SK-N-SH (cell line): Measurements from ENCODE around the gene ARFGEF2. TPM values are rescaled to one million over a fixed set of nuclear protein-coding genes. Genes with fewer than 3 reads are reported as not detected.
A peak's percentile ranks its signal among the peaks of the same experiment; 100 is the strongest.

Source experiments
- CTCF ChIA-PET: fragments of 300-600, 350-600 bp; formaldehyde crosslinking; extraction: SDS; loops from one replicate; lab custom pipeline; 2021; lab: Yijun Ruan, JAX
- POLR2A ChIA-PET: fragments of 350-600 bp; sonication (Branson Sonifier 250); formaldehyde crosslinking; extraction: SDS; loops from one replicate; lab custom pipeline; 2020; ENCODE audit warnings: antibody characterized with exemption, inconsistent platforms; lab: Yijun Ruan, JAX
- DNase-seq: peaks from one replicate; pipeline ENCODE4 v3.0.0; 2012
- H2AFZ ChIP-seq: fragments of 200-600 bp; sonication (generic); 2 replicates; pipeline ENCODE4 v1.8.1; 2016; ENCODE audit warnings: antibody characterized with exemption, mild to moderate bottlenecking, low read depth
- H3F3A ChIP-seq: fragments of 200-600 bp; sonication (generic); replicated peaks from 2 replicates; pipeline ENCODE3; 2016; ENCODE audit warnings: antibody characterized with exemption, mild to moderate bottlenecking; ENCODE audit not compliant: insufficient read depth
- H3K27ac ChIP-seq, 2 experiments: fragments of 200-500 bp in 1 of 2; fragments of 200-600 bp in 1 of 2; sonication (Bioruptor generic) in 1 of 2; sonication (generic), shearing (Covaris generic) in 1 of 2; 2 replicates each; pipeline versions ENCODE4 v1.5.1 to v1.6.1; 2014 to 2016; ENCODE audit warnings: low read depth in 2 of 2, inconsistent platforms in 1 of 2, low read length in 1 of 2, mild to moderate bottlenecking in 1 of 2, mixed read lengths in 1 of 2
- H3K27me3 ChIP-seq: fragments of 200-600 bp; sonication (generic), shearing (Covaris generic); 2 replicates; pipeline ENCODE4 v1.6.1; 2016; ENCODE audit warnings: mixed run types; ENCODE audit not compliant: insufficient read depth
- H3K36me3 ChIP-seq, 2 experiments: fragments of 200-500 bp in 1 of 2; fragments of 200-600 bp in 1 of 2; sonication (Bioruptor generic) in 1 of 2; sonication (generic) in 1 of 2; replicated peaks in 1 of 2; 2 replicates each; pipeline versions ENCODE3 to v1.5.1; 2014 to 2016; ENCODE audit warnings: low read length in 1 of 2, mild to moderate bottlenecking in 1 of 2; ENCODE audit not compliant: insufficient read depth in 2 of 2, control insufficient read depth in 1 of 2
- H3K4me1 ChIP-seq, 2 experiments: fragments of 200-500 bp in 1 of 2; fragments of 200-600 bp in 1 of 2; sonication (Bioruptor generic) in 1 of 2; sonication (generic), shearing (Covaris generic) in 1 of 2; 2 replicates each; pipeline versions ENCODE4 v1.5.1 to v1.6.1; 2014 to 2016; ENCODE audit warnings: low read depth in 1 of 2, low read length in 1 of 2, mixed run types in 1 of 2; ENCODE audit not compliant: insufficient read depth in 2 of 2, control insufficient read depth in 1 of 2
- H3K4me2 ChIP-seq: fragments of 200-600 bp; sonication (generic), shearing (Covaris generic); 2 replicates; pipeline ENCODE4 v1.6.1; 2017; ENCODE audit warnings: mixed run types
- H3K4me3 ChIP-seq, 2 experiments: fragments of 200-500 bp in 1 of 2; fragments of 200-600 bp in 1 of 2; sonication (Bioruptor generic) in 1 of 2; sonication (generic), shearing (Covaris generic) in 1 of 2; 2 replicates each; pipeline versions ENCODE4 v1.5.1 to v1.8.1; 2014 to 2016; ENCODE audit warnings: low read depth in 2 of 2, inconsistent platforms in 1 of 2, low read length in 1 of 2, mild to moderate bottlenecking in 1 of 2, mixed read lengths in 1 of 2, moderate library complexity in 1 of 2
- H3K79me2 ChIP-seq: fragments of 200-600 bp; sonication (generic); 2 replicates; pipeline ENCODE4 v1.8.1; 2017; ENCODE audit warnings: mild to moderate bottlenecking; ENCODE audit not compliant: insufficient read depth
- H3K9ac ChIP-seq: fragments of 200-600 bp; sonication (generic); 2 replicates; pipeline ENCODE4 v1.6.1; 2017; ENCODE audit warnings: mixed run types
- H3K9me2 ChIP-seq: fragments of 200-600 bp; sonication (generic); 2 replicates; pipeline ENCODE4 v1.6.1; 2017; ENCODE audit warnings: mixed run types
- H3K9me3 ChIP-seq: fragments of 200-600 bp; sonication (generic); 2 replicates; pipeline ENCODE4 v1.6.1; 2017; ENCODE audit warnings: mixed run types, mild to moderate bottlenecking, moderate library complexity
- H4K20me1 ChIP-seq: fragments of 200-600 bp; sonication (generic); 2 replicates; pipeline ENCODE4 v1.6.1; 2017; ENCODE audit warnings: mild to moderate bottlenecking, mixed run types; ENCODE audit not compliant: insufficient read depth
- CHD2 ChIP-seq: fragments of 150-350 bp; IDR thresholded peaks from 2 replicates; pipeline ENCODE4 v1.6.1; 2018; ENCODE audit warnings: low read length; ENCODE audit not compliant: partially characterized antibody
- ELF1 ChIP-seq: IDR thresholded peaks from 2 replicates; pipeline ENCODE4 v1.4.0; 2012
- EP300 ChIP-seq, 2 experiments: IDR thresholded peaks; 2 replicates each; pipeline versions ENCODE4 v1.4.0 to v1.6.1; 2012; ENCODE audit warnings: borderline replicate concordance in 1 of 2, low read depth in 1 of 2, low read length in 1 of 2
- EZH2phosphoT487 ChIP-seq: fragments of 200-600 bp; sonication (generic); IDR thresholded peaks from 2 replicates; pipeline ENCODE4 v1.6.1; 2017; ENCODE audit warnings: low read depth, mixed run types, mild to moderate bottlenecking, antibody characterized with exemption, moderate library complexity, borderline replicate concordance
- FOXJ3 ChIP-seq: sonication (generic); formaldehyde crosslinking; IDR thresholded peaks from 2 replicates; pipeline ENCODE4 v1.5.1; 2020; ENCODE audit warnings: mild to moderate bottlenecking, missing genetic modification reagents
- MAX ChIP-seq: IDR thresholded peaks from 2 replicates; pipeline ENCODE4 v1.4.0; 2012; ENCODE audit warnings: low read depth
- MXI1 ChIP-seq: IDR thresholded peaks from 2 replicates; pipeline ENCODE4 v1.6.1; 2012; ENCODE audit warnings: mild to moderate bottlenecking, low read depth, low read length, improper control_type of control experiment
- NRF1 ChIP-seq: IDR thresholded peaks from 2 replicates; pipeline ENCODE4 v1.6.1; 2012; ENCODE audit warnings: low read depth, mild to moderate bottlenecking, low read length
- PBX3 ChIP-seq: IDR thresholded peaks from 2 replicates; pipeline ENCODE4; 2012
- POLR2AphosphoS5 ChIP-seq: IDR thresholded peaks from 2 replicates; pipeline ENCODE4 v1.6.1; 2012; ENCODE audit warnings: low read depth, low read length
- REST ChIP-seq: IDR thresholded peaks from 2 replicates; pipeline ENCODE4 v1.6.1; 2012; ENCODE audit warnings: mild to moderate bottlenecking, low read depth, low read length, moderate library complexity
- SIN3A ChIP-seq: IDR thresholded peaks from 2 replicates; pipeline ENCODE4 v1.6.1; 2012; ENCODE audit warnings: low read depth, mild to moderate bottlenecking, low read length, moderate library complexity, borderline replicate concordance
- TAF1 ChIP-seq: IDR thresholded peaks from 2 replicates; pipeline ENCODE4 v1.6.1; 2012; ENCODE audit warnings: low read depth, mild to moderate bottlenecking, low read length, moderate library complexity, borderline replicate concordance
- USF1 ChIP-seq: IDR thresholded peaks from 2 replicates; pipeline ENCODE4 v1.4.0; 2012; ENCODE audit warnings: low read depth, borderline replicate concordance
- USF2 ChIP-seq: fragments of 150-350 bp; IDR thresholded peaks from 2 replicates; pipeline ENCODE4 v1.6.1; 2017; ENCODE audit warnings: antibody characterized with exemption, low read length, low read depth, borderline replicate concordance
- YY1 ChIP-seq: IDR thresholded peaks from 2 replicates; pipeline ENCODE4 v1.4.0; 2012; ENCODE audit warnings: low read depth, mild to moderate bottlenecking
- WGBS: methylation state at CpG from one replicate; pipeline ENCODE4 v1.1.6; 2017; ENCODE audit warnings: low lambda C conversion rate; 5-methylcytosine and 5-hydroxymethylcytosine counted together
- polyA plus RNA-seq, 3 experiments: library from polyadenylated mRNA; depleted of rRNA; stranded (reverse); fragments of >200 nt; gene quantifications; 2 replicates each; pipeline ENCODE4 v1.2.3, GENCODE V29; 2012

The ARFGEF2 gene
- polyA plus RNA-seq (2012; rRNA removed), result 6.1 and 8.4 TPM in 2 replicates
- 7.1 and 7.9 TPM in 2 replicates for polyA plus RNA-seq (2012; cell fraction: cytosol; rRNA removed)
- polyA plus RNA-seq (2012; cell fraction: nucleus; rRNA removed), result 8.4 and 16.0 TPM in 2 replicates

GRCh38 chr20:48921168-48921882 lies at the start of gene ARFGEF2:
ARFGEF2 (plus strand) TSS chr20:48921711; CDS start chr20:48921890, 179 bp downstream.
- Histone ChIP-seq H3K4me2 (peak within 1 kb of the TSS; percentile 99), H3K27ac (peak within 1 kb of the TSS; percentile 62 to 77), H3K9me2 (no peaks in the 10 kb centered on the region), H3K27me3 (no peaks in the 10 kb centered on the region), H3K9me3 (no peaks in the 10 kb centered on the region), H3K36me3 (peaks cover 0 to 5% of the 10 kb centered on the region in 2 experiments), H3K79me2 (peaks cover 50% of the 10 kb centered on the region), H3K9ac (peak within 1 kb of the TSS; percentile 88), H3K4me3 (peak within 1 kb of the TSS; percentile 80 to 92), H2AFZ (peak within 1 kb of the TSS; percentile 89)
- CTCF ChIA-PET, result interaction anchor here (1.1 to 2.8 kb wide), 4 partner anchors 15 to 296 kb away, joined by 3 to 12 read pairs (median 4); no protein-coding TSS in a partner anchor
- WGBS, result 3% methylated on average over 37 of the region's 70 CpGs
- TF ChIP-seq POLR2AphosphoS5 (peak; percentile 82), YY1 (peak; percentile 91), SIN3A (peak; percentile 24; the same call in 1 of the 2 replicates), PBX3 (no peak), REST (0 out of 2 replicates have a peak, but pooled peaks have one; percentile 42), EP300 (IDR thresholded peaks at IDR 0.05; ENCODE audit: borderline replicate concordance in 1 of 2, low read depth in 1 of 2, low read length in 1 of 2) (no peak), FOXJ3 (CRISPR knock-in tag) (no peak), ELF1 (0 out of 2 replicates have a peak, but pooled peaks have one; percentile 30), TAF1 (peak; percentile 85), EZH2phosphoT487 (no peak), NRF1 (no peak), USF1 (peak; percentile 96), MAX (peak; percentile 65), MXI1 (peak; percentile 68), USF2 (peak; percentile 95), CHD2 (peak; percentile 40)
- TF ChIP-seq, all 33 proteins: peak for 11
- Histone ChIP-seq H3F3A (peaks cover 17% of the 10 kb centered on the region), H4K20me1 (peaks cover 28% of the 10 kb centered on the region), H3K4me1 (peaks cover 9 to 17% of the 10 kb centered on the region in 2 experiments; a peak in 3 of 4 replicates)
- POLR2A ChIA-PET, result interaction anchor here (0.6 kb wide), 1 partner anchor 13 kb away, joined by 4 read pairs; no protein-coding TSS in a partner anchor
- peak; percentile 99 for DNase-seq
